Calu3 (cell line): Measurements from ENCODE around the gene CPA4. TPM values are rescaled to one million over a fixed set of nuclear protein-coding genes. Genes with fewer than 3 reads are reported as not detected.

Source experiments
- BruUV-seq: library from RNA; stranded (reverse); fragments of 400-500 nt; replicated peaks from 2 replicates; lab custom pipeline; 2021; lab: Mats Ljungman, UMichigan
- CTCF ChIA-PET: fragments of 300-600 bp; sonication (Branson Sonifier 250); formaldehyde crosslinking; loops from one replicate; lab custom pipeline; 2022; ENCODE audit warnings: antibody characterized with exemption; lab: Charles Lee
- DNase-seq: peaks from one replicate; pipeline ENCODE4 v3.0.0; 2022
- H3K27ac Mint-ChIP-seq: one replicate; pipeline ENCODE4 v1.8.0; 2022; ENCODE audit warnings: mixed read lengths; ENCODE audit not compliant: unreplicated experiment
- H3K27me3 Mint-ChIP-seq: one replicate; pipeline ENCODE4 v1.8.0; 2022; ENCODE audit warnings: mixed read lengths; ENCODE audit not compliant: unreplicated experiment
- H3K36me3 Mint-ChIP-seq: one replicate; pipeline ENCODE4 v1.8.0; 2022; ENCODE audit warnings: mild to moderate bottlenecking, moderate library complexity, mixed read lengths; ENCODE audit not compliant: insufficient read depth, unreplicated experiment
- H3K4me1 Mint-ChIP-seq: one replicate; pipeline ENCODE4 v1.8.0; 2022; ENCODE audit warnings: mild to moderate bottlenecking, low read depth, mixed read lengths; ENCODE audit not compliant: unreplicated experiment
- H3K4me3 Mint-ChIP-seq: one replicate; pipeline ENCODE4 v1.8.0; 2022; ENCODE audit warnings: mild to moderate bottlenecking, low read depth, moderate library complexity, mixed read lengths; ENCODE audit not compliant: unreplicated experiment
- H3K9me3 Mint-ChIP-seq: one replicate; pipeline ENCODE4 v1.8.0; 2022; ENCODE audit warnings: low read depth, mixed read lengths; ENCODE audit not compliant: unreplicated experiment
- CTCF ChIP-seq: fragments of 200-600 bp; IDR thresholded peaks from one replicate; pipeline ENCODE4 v1.8.0; 2022; ENCODE audit warnings: antibody characterized with exemption; ENCODE audit not compliant: unreplicated experiment
- intact Hi-C: fragments of 100-400 bp; cut with micrococcal nuclease; formaldehyde crosslinking; loops from one replicate; pipeline ENCODE4 v1.10.0; 2022; ENCODE audit not compliant: unreplicated experiment
- total RNA-seq: library from RNA; stranded (reverse); gene quantifications from 2 replicates; pipeline ENCODE4 v1.2.3, GENCODE V29; 2022

CPA4 gene
- total RNA-seq, 1 experiment from 2014 or later = not detected

DNA sequence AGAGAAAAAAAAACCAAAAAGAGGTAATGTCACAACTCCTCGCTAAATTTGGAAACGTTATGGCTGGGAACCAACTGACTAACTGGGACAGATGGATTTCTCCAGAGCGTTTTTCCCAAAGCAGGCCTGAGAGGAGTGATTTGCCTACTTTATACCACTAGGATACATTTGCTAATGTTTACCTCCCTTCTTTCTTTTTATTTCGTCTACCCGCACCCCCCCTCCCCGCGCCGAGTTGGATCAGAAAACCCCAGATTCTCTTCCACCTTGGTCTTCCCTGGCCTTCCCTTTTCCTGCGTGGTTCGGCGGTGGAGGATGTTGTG lies 19.1 kb upstream of the CPA4 start:
- TF ChIP-seq CTCF = no peak
- BruUV-seq = no TSS peak
- DNase-seq = no peak
- Mint-ChIP-seq H3K9me3 (no peaks in the 10 kb centered on the region), H3K4me1 (no peaks in the 10 kb centered on the region), H3K27me3 (peaks cover 29% of the 10 kb centered on the region), H3K36me3 (no peaks in the 10 kb centered on the region), H3K4me3 (no peak overlapping the region), H3K27ac (no peak overlapping the region)
- intact Hi-C loops = no loop called here
- CTCF ChIA-PET = interaction anchor here (0.6 kb wide), 1 partner anchor 775 kb away, joined by 3 read pairs; no protein-coding TSS in a partner anchor

GRCh38 chr7:130274296-130274695 lies 18.7 kb upstream of the CPA4 start:
- no peak overlapping the region for H3K27ac Mint-ChIP-seq
- no peaks in the 10 kb centered on the region for H3K36me3 Mint-ChIP-seq
- BruUV-seq = no TSS peak
- CTCF ChIA-PET = no interaction called here
- intact Hi-C loops = no loop called here
- H3K9me3 Mint-ChIP-seq = no peaks in the 10 kb centered on the region
- no peaks in the 10 kb centered on the region for H3K4me1 Mint-ChIP-seq
- H3K27me3 Mint-ChIP-seq = peaks cover 29% of the 10 kb centered on the region
- H3K4me3 Mint-ChIP-seq = no peak overlapping the region
- no peak for TF ChIP-seq CTCF
- DNase-seq = no peak

GRCh38 chr7:130274983-130275591 lies 17.9 kb upstream of the CPA4 start:
- H3K36me3 Mint-ChIP-seq = no peaks in the 10 kb centered on the region
- no peak for TF ChIP-seq CTCF
- CTCF ChIA-PET = no interaction called here
- H3K27ac Mint-ChIP-seq = no peak overlapping the region
- no peaks in the 10 kb centered on the region for H3K4me1 Mint-ChIP-seq
- no peak for DNase-seq
- H3K9me3 Mint-ChIP-seq = no peaks in the 10 kb centered on the region
- no peak overlapping the region for H3K4me3 Mint-ChIP-seq
- intact Hi-C loops = no loop called here
- no TSS peak for BruUV-seq
- peaks cover 29% of the 10 kb centered on the region for H3K27me3 Mint-ChIP-seq

GRCh38 chr7:130275826-130276297 lies 17.1 kb upstream of the CPA4 start:
- intact Hi-C loops = no loop called here
- H3K4me3 Mint-ChIP-seq = no peak overlapping the region

More at GRCh38 chr7:130275826-130276297, 17.1 kb upstream of the CPA4 start:
- no peak for DNase-seq
- no peaks in the 10 kb centered on the region for H3K4me1 Mint-ChIP-seq
- H3K27me3 Mint-ChIP-seq = peaks cover 29% of the 10 kb centered on the region
- TF ChIP-seq CTCF = no peak
- no peak overlapping the region for H3K27ac Mint-ChIP-seq
- no peaks in the 10 kb centered on the region for H3K9me3 Mint-ChIP-seq
- no TSS peak for BruUV-seq
- no peaks in the 10 kb centered on the region for H3K36me3 Mint-ChIP-seq
- CTCF ChIA-PET = no interaction called here
